ENCODE data around the gene AKAP14.
"Not testable (repeated sequence)": the region's sequence is repeated elsewhere in the genome, so short reads cannot be mapped to it uniquely, and the experiment has no call there.

AKAP14 gene

GRCh38 chrX:119942173-119942819 is 46.6 kb downstream of the AKAP14 start:
- no peaks in the 10 kb centered on the region for H3K9me3 ChIP-seq (ENCODE audit: low read length)
- H3K4me3 ChIP-seq (ENCODE audit: low read depth in 1 of 2, low read length in 2 of 2): peak overlapping the region; percentile 53 to 57
- H3K36me3 ChIP-seq (ENCODE audit: insufficient read depth, low read length): no peaks in the 10 kb centered on the region
- peak overlapping the region; percentile 43 for H3K9ac ChIP-seq (ENCODE audit: low read length)
- no peaks in the 10 kb centered on the region for H3K27me3 ChIP-seq (ENCODE audit: control insufficient read depth in 1 of 2, insufficient read depth in 2 of 2, low read length in 2 of 2)
- peak overlapping the region; percentile 65 for H3K27ac ChIP-seq (ENCODE audit: low read depth, low read length)
- peaks cover 13% of the 10 kb centered on the region for H3K4me1 ChIP-seq (ENCODE audit: insufficient read depth, low read length)

- Histone ChIP-seq H3K4me3 (ENCODE audit: low read depth in 1 of 2, low read length in 2 of 2) (peak overlapping the region; percentile 53 to 57), H3K4me1 (ENCODE audit: insufficient read depth, low read length) (peaks cover 13% of the 10 kb centered on the region), H3K9ac (ENCODE audit: low read length) (peak overlapping the region; percentile 43), H3K27ac (ENCODE audit: low read depth, low read length) (peak overlapping the region; percentile 65), H3K27me3 (ENCODE audit: control insufficient read depth in 1 of 2, insufficient read depth in 2 of 2, low read length in 2 of 2) (no peaks in the 10 kb centered on the region), H3K36me3 (ENCODE audit: insufficient read depth, low read length) (no peaks in the 10 kb centered on the region), H3K9me3 (ENCODE audit: low read length) (no peaks in the 10 kb centered on the region)
Observed at GRCh38 chrX:119942831-119943184, 47.1 kb downstream of the AKAP14 start.

- Histone ChIP-seq H3K36me3 (ENCODE audit: insufficient read depth, low read length) (no peaks in the 10 kb centered on the region), H3K27me3 (ENCODE audit: control insufficient read depth in 1 of 2, insufficient read depth in 2 of 2, low read length in 2 of 2) (no peaks in the 10 kb centered on the region), H3K9me3 (ENCODE audit: low read length) (no peaks in the 10 kb centered on the region), H3K27ac (ENCODE audit: low read depth, low read length) (peak within 1 kb of the TSS; percentile 65), H3K9ac (ENCODE audit: low read length) (peak within 1 kb of the TSS; percentile 43), H3K4me3 (ENCODE audit: low read depth in 1 of 2, low read length in 2 of 2) (peak within 1 kb of the TSS; percentile 53 to 57), H3K4me1 (ENCODE audit: insufficient read depth, low read length) (peaks cover 13% of the 10 kb centered on the region)
Observed at GRCh38 chrX:119943185-119943988, 47.7 kb downstream of the AKAP14 start, which contains the start of gene NKAP. NKAP (minus strand) TSS chrX:119943751; CDS start chrX:119943605, 146 bp downstream.

- H3K9me3 ChIP-seq (ENCODE audit: low read length): no peaks in the 10 kb centered on the region
- H3K36me3 ChIP-seq (ENCODE audit: insufficient read depth, low read length): no peaks in the 10 kb centered on the region
- no peak overlapping the region for H3K9ac ChIP-seq (ENCODE audit: low read length)
- no peaks in the 10 kb centered on the region for H3K27me3 ChIP-seq (ENCODE audit: control insufficient read depth in 1 of 2, insufficient read depth in 2 of 2, low read length in 2 of 2)
- peaks cover 13% of the 10 kb centered on the region for H3K4me1 ChIP-seq (ENCODE audit: insufficient read depth, low read length)
- H3K4me3 ChIP-seq (ENCODE audit: low read depth in 1 of 2, low read length in 2 of 2): no peak overlapping the region
- no peak overlapping the region for H3K27ac ChIP-seq (ENCODE audit: low read depth, low read length)
Observed at GRCh38 chrX:119945481-119945880, 49.8 kb downstream of the AKAP14 start.

GRCh38 chrX:119948381-119948780 is 52.7 kb downstream of the AKAP14 start:
- H3K4me1 ChIP-seq (ENCODE audit: insufficient read depth, low read length): no peaks in the 10 kb centered on the region
- H3K36me3 ChIP-seq (ENCODE audit: insufficient read depth, low read length): no peaks in the 10 kb centered on the region
- H3K9ac ChIP-seq (ENCODE audit: low read length): no peak overlapping the region
- H3K4me3 ChIP-seq (ENCODE audit: low read depth in 1 of 2, low read length in 2 of 2): no peak overlapping the region
- H3K9me3 ChIP-seq (ENCODE audit: low read length): no peaks in the 10 kb centered on the region
- H3K27ac ChIP-seq (ENCODE audit: low read depth, low read length): no peak overlapping the region
- H3K27me3 ChIP-seq (ENCODE audit: control insufficient read depth in 1 of 2, insufficient read depth in 2 of 2, low read length in 2 of 2): no peaks in the 10 kb centered on the region

GRCh38 chrX:119954374-119954773 is 58.7 kb downstream of the AKAP14 start:
- H3K4me3 ChIP-seq (ENCODE audit: low read depth in 1 of 2, low read length in 2 of 2): no peak overlapping the region
- H3K9ac ChIP-seq (ENCODE audit: low read length): no peak overlapping the region
- H3K27ac ChIP-seq (ENCODE audit: low read depth, low read length): no peak overlapping the region
- no peaks in the 10 kb centered on the region for H3K36me3 ChIP-seq (ENCODE audit: insufficient read depth, low read length)
- H3K9me3 ChIP-seq (ENCODE audit: low read length): no peaks in the 10 kb centered on the region
- H3K4me1 ChIP-seq (ENCODE audit: insufficient read depth, low read length): no peaks in the 10 kb centered on the region
- H3K27me3 ChIP-seq (ENCODE audit: control insufficient read depth in 1 of 2, insufficient read depth in 2 of 2, low read length in 2 of 2): no peaks in the 10 kb centered on the region

GRCh38 chrX:119955807-119956570 is 60.3 kb downstream of the AKAP14 start:
- not testable (repeated sequence) for H3K9ac ChIP-seq (ENCODE audit: low read length); H3K4me3 ChIP-seq (ENCODE audit: low read depth in 1 of 2, low read length in 2 of 2); H3K36me3 ChIP-seq (ENCODE audit: insufficient read depth, low read length); H3K27me3 ChIP-seq (ENCODE audit: control insufficient read depth in 1 of 2, insufficient read depth in 2 of 2, low read length in 2 of 2); H3K9me3 ChIP-seq (ENCODE audit: low read length); H3K27ac ChIP-seq (ENCODE audit: low read depth, low read length); H3K4me1 ChIP-seq (ENCODE audit: insufficient read depth, low read length)

- Histone ChIP-seq H3K4me3 (ENCODE audit: low read depth in 1 of 2, low read length in 2 of 2) (no peak overlapping the region), H3K36me3 (ENCODE audit: insufficient read depth, low read length) (no peaks in the 10 kb centered on the region), H3K27me3 (ENCODE audit: control insufficient read depth in 1 of 2, insufficient read depth in 2 of 2, low read length in 2 of 2) (no peaks in the 10 kb centered on the region), H3K9me3 (ENCODE audit: low read length) (no peaks in the 10 kb centered on the region), H3K9ac (ENCODE audit: low read length) (no peak overlapping the region), H3K4me1 (ENCODE audit: insufficient read depth, low read length) (no peaks in the 10 kb centered on the region), H3K27ac (ENCODE audit: low read depth, low read length) (no peak overlapping the region)
Observed at GRCh38 chrX:119960625-119961024, 64.9 kb downstream of the AKAP14 start.

- H3K9me3 ChIP-seq (ENCODE audit: low read length); H3K27me3 ChIP-seq (ENCODE audit: control insufficient read depth in 1 of 2, insufficient read depth in 2 of 2, low read length in 2 of 2); H3K27ac ChIP-seq (ENCODE audit: low read depth, low read length); H3K36me3 ChIP-seq (ENCODE audit: insufficient read depth, low read length); H3K4me3 ChIP-seq (ENCODE audit: low read depth in 1 of 2, low read length in 2 of 2); H3K4me1 ChIP-seq (ENCODE audit: insufficient read depth, low read length); H3K9ac ChIP-seq (ENCODE audit: low read length): not testable (repeated sequence)
Observed at GRCh38 chrX:119966837-119967236, 71.1 kb downstream of the AKAP14 start.
